H1 (cell line): ENCODE measurements around the gene DYSF.

Experiments
- BRCA1 ChIP-seq: IDR thresholded peaks from 2 replicates; pipeline ENCODE4 v1.6.1; 2012; ENCODE audit warnings: low read depth, low read length, improper control_type of control experiment
- CEBPB ChIP-seq: IDR thresholded peaks from 2 replicates; pipeline ENCODE4 v1.6.1; 2012; ENCODE audit warnings: low read depth, low read length
- JUND ChIP-seq: IDR thresholded peaks from 2 replicates; pipeline ENCODE4 v1.6.1; 2011; ENCODE audit warnings: mild to moderate bottlenecking, improper control_type of control experiment, low read length
- SP1 ChIP-seq: IDR thresholded peaks from 2 replicates; pipeline ENCODE4 v1.6.1; 2011; ENCODE audit warnings: low read depth, low read length
- TF ChIP-seq, protein P1 (sequence below): IDR thresholded peaks from 2 replicates; pipeline ENCODE4 v1.6.1; 2012; ENCODE audit warnings: inconsistent platforms
- TF ChIP-seq, protein P2 (sequence below), 3 experiments: IDR thresholded peaks; 1 replicate in 2 of 3; 2 replicates in 1 of 3; pipeline versions ENCODE4 v1.5.1 to v1.6.1; 2011; ENCODE audit warnings: low read length in 3 of 3, mild to moderate bottlenecking in 3 of 3, inconsistent platforms in 2 of 3, low read depth in 1 of 3, moderate library complexity in 1 of 3; ENCODE audit not compliant: insufficient read depth in 1 of 3; ENCODE audit errors: control extremely low read depth in 1 of 3
- TF ChIP-seq, protein P3 (sequence below): IDR thresholded peaks from 2 replicates; pipeline ENCODE4 v1.6.1; 2011; ENCODE audit warnings: low read length, improper control_type of control experiment

- TF ChIP-seq, protein P1, sequence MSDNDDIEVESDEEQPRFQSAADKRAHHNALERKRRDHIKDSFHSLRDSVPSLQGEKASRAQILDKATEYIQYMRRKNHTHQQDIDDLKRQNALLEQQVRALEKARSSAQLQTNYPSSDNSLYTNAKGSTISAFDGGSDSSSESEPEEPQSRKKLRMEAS = no peak
- no peak for TF ChIP-seq SP1
- no peak for TF ChIP-seq CEBPB
- TF ChIP-seq, protein P2, sequence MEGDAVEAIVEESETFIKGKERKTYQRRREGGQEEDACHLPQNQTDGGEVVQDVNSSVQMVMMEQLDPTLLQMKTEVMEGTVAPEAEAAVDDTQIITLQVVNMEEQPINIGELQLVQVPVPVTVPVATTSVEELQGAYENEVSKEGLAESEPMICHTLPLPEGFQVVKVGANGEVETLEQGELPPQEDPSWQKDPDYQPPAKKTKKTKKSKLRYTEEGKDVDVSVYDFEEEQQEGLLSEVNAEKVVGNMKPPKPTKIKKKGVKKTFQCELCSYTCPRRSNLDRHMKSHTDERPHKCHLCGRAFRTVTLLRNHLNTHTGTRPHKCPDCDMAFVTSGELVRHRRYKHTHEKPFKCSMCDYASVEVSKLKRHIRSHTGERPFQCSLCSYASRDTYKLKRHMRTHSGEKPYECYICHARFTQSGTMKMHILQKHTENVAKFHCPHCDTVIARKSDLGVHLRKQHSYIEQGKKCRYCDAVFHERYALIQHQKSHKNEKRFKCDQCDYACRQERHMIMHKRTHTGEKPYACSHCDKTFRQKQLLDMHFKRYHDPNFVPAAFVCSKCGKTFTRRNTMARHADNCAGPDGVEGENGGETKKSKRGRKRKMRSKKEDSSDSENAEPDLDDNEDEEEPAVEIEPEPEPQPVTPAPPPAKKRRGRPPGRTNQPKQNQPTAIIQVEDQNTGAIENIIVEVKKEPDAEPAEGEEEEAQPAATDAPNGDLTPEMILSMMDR (IDR thresholded peaks at IDR 0.05; ENCODE audit: control extremely low read depth in 1 of 3, insufficient read depth in 1 of 3, low read depth in 1 of 3, low read length in 3 of 3) = no peak
- no peak for TF ChIP-seq BRCA1
- TF ChIP-seq, protein P3, sequence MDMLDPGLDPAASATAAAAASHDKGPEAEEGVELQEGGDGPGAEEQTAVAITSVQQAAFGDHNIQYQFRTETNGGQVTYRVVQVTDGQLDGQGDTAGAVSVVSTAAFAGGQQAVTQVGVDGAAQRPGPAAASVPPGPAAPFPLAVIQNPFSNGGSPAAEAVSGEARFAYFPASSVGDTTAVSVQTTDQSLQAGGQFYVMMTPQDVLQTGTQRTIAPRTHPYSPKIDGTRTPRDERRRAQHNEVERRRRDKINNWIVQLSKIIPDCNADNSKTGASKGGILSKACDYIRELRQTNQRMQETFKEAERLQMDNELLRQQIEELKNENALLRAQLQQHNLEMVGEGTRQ = no peak
- no peak for TF ChIP-seq JUND
Measured at GRCh38 chr2:71595569-71595968, 142.2 kb downstream of the DYSF start.
